HEK293 (cell line): ENCODE measurements around the gene GPN3.

Experiments used
- AEBP2 ChIP-seq: fragments of 450-650 bp; formaldehyde crosslinking; IDR thresholded peaks from 2 replicates; pipeline ENCODE4 v1.5.1; 2016; ENCODE audit warnings: missing biosample characterization, missing genetic modification characterization, borderline replicate concordance
- CTCF ChIP-seq: fragments of 450-650 bp; formaldehyde crosslinking; IDR thresholded peaks from 2 replicates; pipeline ENCODE4 v1.5.1; 2016; ENCODE audit warnings: missing biosample characterization, missing genetic modification characterization
- ELK4 ChIP-seq: IDR thresholded peaks from 2 replicates; pipeline ENCODE4 v1.6.1; 2011; ENCODE audit warnings: mild to moderate bottlenecking, low read depth, low read length, borderline replicate concordance
- GLIS1 ChIP-seq: fragments of 450-650 bp; formaldehyde crosslinking; IDR thresholded peaks from 2 replicates; pipeline ENCODE4 v1.5.1; 2016; ENCODE audit warnings: missing biosample characterization, missing genetic modification characterization
- KLF9 ChIP-seq: fragments of 450-650 bp; formaldehyde crosslinking; IDR thresholded peaks from 2 replicates; pipeline ENCODE4 v1.5.1; 2016; ENCODE audit warnings: missing biosample characterization, missing genetic modification characterization, low read depth
- OVOL3 ChIP-seq: fragments of 450-650 bp; formaldehyde crosslinking; IDR thresholded peaks from 2 replicates; pipeline ENCODE4 v1.5.1; 2016; ENCODE audit warnings: missing biosample characterization, missing genetic modification characterization
- SP7 ChIP-seq: fragments of 450-650 bp; formaldehyde crosslinking; IDR thresholded peaks from 2 replicates; pipeline ENCODE4 v1.5.1; 2016; ENCODE audit warnings: missing biosample characterization, missing genetic modification characterization
- ZFP3 ChIP-seq: fragments of 450-650 bp; formaldehyde crosslinking; IDR thresholded peaks from 2 replicates; pipeline ENCODE4 v1.5.1; 2016; ENCODE audit warnings: low read depth, missing biosample characterization, missing genetic modification characterization
- ZNF112 ChIP-seq: fragments of 450-650 bp; formaldehyde crosslinking; IDR thresholded peaks from 2 replicates; pipeline ENCODE4 v1.5.0; 2017; ENCODE audit warnings: missing biosample characterization, missing genetic modification characterization
- ZNF132 ChIP-seq: fragments of 450-650 bp; formaldehyde crosslinking; IDR thresholded peaks from 2 replicates; pipeline ENCODE4 v1.5.1; 2017; ENCODE audit warnings: missing biosample characterization, missing genetic modification characterization, borderline replicate concordance
- ZNF16 ChIP-seq: fragments of 450-650 bp; formaldehyde crosslinking; IDR thresholded peaks from 2 replicates; pipeline ENCODE4 v1.5.1; 2016; ENCODE audit warnings: low read depth, missing biosample characterization, missing genetic modification characterization
- ZNF239 ChIP-seq: fragments of 450-650 bp; formaldehyde crosslinking; IDR thresholded peaks from 2 replicates; pipeline ENCODE4 v1.5.1; 2016; ENCODE audit warnings: missing biosample characterization, missing genetic modification characterization
- ZNF362 ChIP-seq: fragments of 450-650 bp; formaldehyde crosslinking; IDR thresholded peaks from 2 replicates; pipeline ENCODE4 v1.5.1; 2016; ENCODE audit warnings: missing biosample characterization, missing genetic modification characterization
- ZNF391 ChIP-seq: fragments of 450-650 bp; formaldehyde crosslinking; IDR thresholded peaks from 2 replicates; pipeline ENCODE4 v1.5.1; 2016; ENCODE audit warnings: low read depth, missing biosample characterization, missing genetic modification characterization, borderline replicate concordance
- ZNF394 ChIP-seq: fragments of 450-650 bp; formaldehyde crosslinking; IDR thresholded peaks from 2 replicates; pipeline ENCODE4 v1.5.1; 2016; ENCODE audit warnings: missing biosample characterization, missing genetic modification characterization, mild to moderate bottlenecking, moderate library complexity, borderline replicate concordance
- ZNF518A ChIP-seq: fragments of 450-650 bp; formaldehyde crosslinking; conservative IDR thresholded peaks from 2 replicates; pipeline ENCODE4 v1.5.1; 2016; ENCODE audit warnings: low read depth, missing biosample characterization, missing genetic modification characterization
- ZNF658 ChIP-seq: fragments of 450-650 bp; formaldehyde crosslinking; IDR thresholded peaks from 2 replicates; pipeline ENCODE4; 2016; ENCODE audit warnings: missing biosample characterization, missing genetic modification characterization
- ZNF664 ChIP-seq: fragments of 450-650 bp; formaldehyde crosslinking; IDR thresholded peaks from 2 replicates; pipeline ENCODE4 v1.5.1; 2016; ENCODE audit warnings: missing biosample characterization, missing genetic modification characterization
- ZNF843 ChIP-seq: fragments of 450-650 bp; formaldehyde crosslinking; IDR thresholded peaks from 2 replicates; pipeline ENCODE4 v1.5.1; 2016; ENCODE audit warnings: missing biosample characterization, missing genetic modification characterization
- ZSCAN16 ChIP-seq: fragments of 450-650 bp; formaldehyde crosslinking; IDR thresholded peaks from 2 replicates; pipeline ENCODE4 v1.5.1; 2016; ENCODE audit warnings: missing biosample characterization, missing genetic modification characterization
- TF ChIP-seq, protein P1 (sequence below): fragments of 450-650 bp; formaldehyde crosslinking; IDR thresholded peaks from 2 replicates; pipeline ENCODE4 v1.5.1; 2017; ENCODE audit warnings: missing biosample characterization, missing genetic modification characterization
- TF ChIP-seq, protein P2 (sequence below): fragments of 450-650 bp; formaldehyde crosslinking; IDR thresholded peaks from 2 replicates; pipeline ENCODE4 v1.5.1; 2016; ENCODE audit warnings: missing biosample characterization, missing genetic modification characterization
- TF ChIP-seq, protein P3 (sequence below): fragments of 450-650 bp; formaldehyde crosslinking; IDR thresholded peaks from 2 replicates; pipeline ENCODE4 v1.5.1; 2016; ENCODE audit warnings: missing biosample characterization, missing genetic modification characterization

Gene GPN3

GRCh38 chr12:110403146-110403975 lies 64.7 kb downstream of the GPN3 start, which contains the start of gene ANAPC7 (continued):
- TF ChIP-seq CTCF (tag by site-specific recombination), result no peak; the same call in 1 of the 2 replicates
- no peak for TF ChIP-seq ZNF239 (tag by site-specific recombination)
- TF ChIP-seq ZFP3 (tag by site-specific recombination), result no peak
- no peak for TF ChIP-seq ZNF112 (tag by site-specific recombination)
- TF ChIP-seq, protein P1, sequence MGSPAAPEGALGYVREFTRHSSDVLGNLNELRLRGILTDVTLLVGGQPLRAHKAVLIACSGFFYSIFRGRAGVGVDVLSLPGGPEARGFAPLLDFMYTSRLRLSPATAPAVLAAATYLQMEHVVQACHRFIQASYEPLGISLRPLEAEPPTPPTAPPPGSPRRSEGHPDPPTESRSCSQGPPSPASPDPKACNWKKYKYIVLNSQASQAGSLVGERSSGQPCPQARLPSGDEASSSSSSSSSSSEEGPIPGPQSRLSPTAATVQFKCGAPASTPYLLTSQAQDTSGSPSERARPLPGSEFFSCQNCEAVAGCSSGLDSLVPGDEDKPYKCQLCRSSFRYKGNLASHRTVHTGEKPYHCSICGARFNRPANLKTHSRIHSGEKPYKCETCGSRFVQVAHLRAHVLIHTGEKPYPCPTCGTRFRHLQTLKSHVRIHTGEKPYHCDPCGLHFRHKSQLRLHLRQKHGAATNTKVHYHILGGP (tag by site-specific recombination), result no peak
- TF ChIP-seq ZNF16, result no peak
- no peak for TF ChIP-seq ZNF391 (tag by site-specific recombination)
- TF ChIP-seq SP7 (tag by site-specific recombination), result 0 out of 2 replicates have a peak, but pooled peaks have one; percentile 58
- no peak for TF ChIP-seq AEBP2 (tag by site-specific recombination)
- no peak for TF ChIP-seq ELK4
- no peak for TF ChIP-seq ZNF658 (tag by site-specific recombination)
- 0 out of 2 replicates have a peak, but pooled peaks have one; percentile 30 for TF ChIP-seq ZNF394 (tag by site-specific recombination)
- TF ChIP-seq, protein P2, sequence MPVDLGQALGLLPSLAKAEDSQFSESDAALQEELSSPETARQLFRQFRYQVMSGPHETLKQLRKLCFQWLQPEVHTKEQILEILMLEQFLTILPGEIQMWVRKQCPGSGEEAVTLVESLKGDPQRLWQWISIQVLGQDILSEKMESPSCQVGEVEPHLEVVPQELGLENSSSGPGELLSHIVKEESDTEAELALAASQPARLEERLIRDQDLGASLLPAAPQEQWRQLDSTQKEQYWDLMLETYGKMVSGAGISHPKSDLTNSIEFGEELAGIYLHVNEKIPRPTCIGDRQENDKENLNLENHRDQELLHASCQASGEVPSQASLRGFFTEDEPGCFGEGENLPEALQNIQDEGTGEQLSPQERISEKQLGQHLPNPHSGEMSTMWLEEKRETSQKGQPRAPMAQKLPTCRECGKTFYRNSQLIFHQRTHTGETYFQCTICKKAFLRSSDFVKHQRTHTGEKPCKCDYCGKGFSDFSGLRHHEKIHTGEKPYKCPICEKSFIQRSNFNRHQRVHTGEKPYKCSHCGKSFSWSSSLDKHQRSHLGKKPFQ (tag by site-specific recombination), result no peak
- TF ChIP-seq ZNF843 (tag by site-specific recombination), result no peak
- peak; percentile 89; the same call in 1 of the 2 replicates for TF ChIP-seq OVOL3 (tag by site-specific recombination)
- TF ChIP-seq KLF9, result peak; percentile 34; the same call in 1 of the 2 replicates
- TF ChIP-seq ZNF132, result no peak
- TF ChIP-seq GLIS1 (tag by site-specific recombination), result no peak
- peak; percentile 27; the same call in 1 of the 2 replicates for TF ChIP-seq ZSCAN16 (tag by site-specific recombination)
- 0 out of 2 replicates have a peak, but pooled peaks have one; percentile 33 for TF ChIP-seq ZNF518A (tag by site-specific recombination)
- no peak for TF ChIP-seq ZNF664 (tag by site-specific recombination)
- TF ChIP-seq, protein P3, sequence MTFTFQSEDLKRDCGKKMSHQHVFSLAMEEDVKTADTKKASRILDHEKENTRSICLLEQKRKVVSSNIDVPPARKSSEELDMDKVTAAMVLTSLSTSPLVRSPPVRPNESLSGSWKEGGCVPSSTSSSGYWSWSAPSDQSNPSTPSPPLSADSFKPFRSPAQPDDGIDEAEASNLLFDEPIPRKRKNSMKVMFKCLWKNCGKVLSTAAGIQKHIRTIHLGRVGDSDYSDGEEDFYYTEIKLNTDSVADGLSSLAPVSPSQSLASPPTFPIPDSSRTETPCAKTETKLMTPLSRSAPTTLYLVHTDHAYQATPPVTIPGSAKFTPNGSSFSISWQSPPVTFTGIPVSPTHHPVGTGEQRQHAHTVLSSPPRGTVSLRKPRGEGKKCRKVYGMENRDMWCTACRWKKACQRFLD (tag by site-specific recombination), result peak; percentile 85
- no peak for TF ChIP-seq ZNF362 (tag by site-specific recombination)
